GM12878 (cell line): ENCODE data around the gene MACF1.

Experiments
- CHD2 ChIP-seq: IDR thresholded peaks from 2 replicates; pipeline ENCODE4 v1.6.1; 2011; ENCODE audit warnings: low read depth, low read length, improper control_type of control experiment, borderline replicate concordance
- CTCF ChIP-seq, 3 experiments: IDR thresholded peaks in 2 of 3; conservative IDR thresholded peaks in 1 of 3; 2 replicates each; pipeline ENCODE4 v1.5.1; 2011; ENCODE audit warnings: low read depth in 3 of 3, low read length in 3 of 3, mild to moderate bottlenecking in 3 of 3, control low read depth in 2 of 3, moderate library complexity in 2 of 3, inconsistent platforms in 1 of 3, mixed read lengths in 1 of 3; ENCODE audit not compliant: control insufficient read depth in 2 of 3, insufficient read depth in 1 of 3; ENCODE audit errors: extremely low read depth in 1 of 3
- DPF2 ChIP-seq: fragments of 450-650 bp; IDR thresholded peaks from 2 replicates; pipeline ENCODE4 v1.6.1; 2017; ENCODE audit warnings: mild to moderate bottlenecking
- ELK1 ChIP-seq: IDR thresholded peaks from 2 replicates; pipeline ENCODE4 v1.6.1; 2012; ENCODE audit warnings: low read depth, low read length, improper control_type of control experiment
- EP300 ChIP-seq, 2 experiments: fragments of 150-350 bp in 1 of 2; IDR thresholded peaks; 2 replicates each; pipeline ENCODE4 v1.6.1; 2011 to 2012; ENCODE audit warnings: low read depth in 2 of 2, low read length in 2 of 2, borderline replicate concordance in 1 of 2, improper control_type of control experiment in 1 of 2, inconsistent platforms in 1 of 2; ENCODE audit not compliant: control insufficient read depth in 1 of 2
- GABPA ChIP-seq: IDR thresholded peaks from 2 replicates; pipeline ENCODE4 v1.6.1; 2014; ENCODE audit warnings: antibody characterized with exemption, low read depth, mild to moderate bottlenecking, inconsistent platforms
- GATAD2B ChIP-seq: fragments of 450-650 bp; conservative IDR thresholded peaks from 2 replicates; pipeline ENCODE4 v1.6.1; 2017; ENCODE audit warnings: low read depth, mild to moderate bottlenecking, moderate library complexity
- NR2C2 ChIP-seq: IDR thresholded peaks from 2 replicates; pipeline ENCODE4 v1.6.1; 2011; ENCODE audit warnings: borderline replicate concordance, low read depth; ENCODE audit not compliant: control insufficient read depth, insufficient read length
- USF2 ChIP-seq: IDR thresholded peaks from 2 replicates; pipeline ENCODE4 v1.6.1; 2011; ENCODE audit warnings: low read depth, low read length, improper control_type of control experiment, borderline replicate concordance

GRCh38 chr1:39384305-39384704 lies 179.8 kb downstream of the MACF1 start:
- TF ChIP-seq CHD2 (no peak), USF2 (no peak), GABPA (no peak), DPF2 (no peak), NR2C2 (no peak), CTCF (IDR thresholded peaks at IDR 0.05 in 2 of 3, conservative IDR thresholded peaks at IDR 0.05 in 1 of 3; ENCODE audit: control insufficient read depth in 2 of 3, extremely low read depth in 1 of 3, insufficient read depth in 1 of 3, low read depth in 3 of 3, low read length in 3 of 3) (no peak), EP300 (IDR thresholded peaks at IDR 0.05; ENCODE audit: borderline replicate concordance in 1 of 2, control insufficient read depth in 1 of 2, low read depth in 2 of 2, low read length in 2 of 2) (no peak), GATAD2B (no peak), ELK1 (no peak)
